Psoas muscle (tissue), 8 donors: ENCODE data around the gene KCNK4. TPM values are rescaled to one million over a fixed set of nuclear protein-coding genes. Genes with fewer than 3 reads are reported as not detected.
A peak's percentile ranks its signal among the peaks of the same experiment; 100 is the strongest.

Experiments
- ATAC-seq, 4 donors: fragments of 200-7000 bp; cut with Tn5 transposase; one replicate each; pipeline ENCODE4 v1.9.1; 2020; ENCODE audit warnings: moderate library complexity in 3 of 4, mild to moderate bottlenecking in 2 of 4
- DNase-seq, 2 donors: peaks; one replicate each; pipeline ENCODE4 v3.0.0-alpha.2; 2020
- H3K27ac ChIP-seq: fragments of 200-600 bp; one replicate; pipeline ENCODE4 v1.8.0; 2022
- H3K27me3 ChIP-seq, 3 donors: fragments of 200-600 bp in 1 of 3; one replicate each; pipeline versions ENCODE4 v1.6.1 to v1.8.0; 2013 to 2022; ENCODE audit warnings: low read length in 2 of 3, mild to moderate bottlenecking in 2 of 3, moderate library complexity in 1 of 3; ENCODE audit not compliant: insufficient read depth in 3 of 3
- H3K36me3 ChIP-seq, 2 donors: fragments of 200-600 bp in 1 of 2; one replicate each; pipeline versions ENCODE4 v1.6.1 to v1.8.0; 2013 to 2022; ENCODE audit warnings: low read depth in 1 of 2, mild to moderate bottlenecking in 1 of 2, moderate library complexity in 1 of 2; ENCODE audit not compliant: insufficient read depth in 1 of 2
- H3K4me1 ChIP-seq: fragments of 200-600 bp; one replicate; pipeline ENCODE4 v1.8.0; 2022
- H3K4me3 ChIP-seq: fragments of 200-600 bp; one replicate; pipeline ENCODE4 v1.8.0; 2022; ENCODE audit warnings: mild to moderate bottlenecking
- H3K9me3 ChIP-seq: fragments of 200-600 bp; one replicate; pipeline ENCODE4 v1.8.0; 2022
- CTCF ChIP-seq: fragments of 200-600 bp; IDR thresholded peaks from one replicate; pipeline ENCODE4 v1.8.0; 2022; ENCODE audit warnings: antibody characterized with exemption
- WGBS, 3 donors: extraction: QIAGEN DNeasy Blood & Tissue Kit; methylation state at CpG; one replicate each; pipeline versions ENCODE4 v1.1.6 to v1.1.7; 2013; 5-methylcytosine and 5-hydroxymethylcytosine counted together
- intact Hi-C, 2 donors: fragments of 100-400 bp; cut with DNase I; formaldehyde crosslinking; loops; one replicate each; pipeline versions ENCODE4 v1.11.0 to v1.14.2; 2022
- polyA plus RNA-seq, 3 donors: library from polyadenylated mRNA; stranded (reverse); fragments of 200-250 nt; gene quantifications; one replicate each; pipeline ENCODE4 v1.2.3, GENCODE V29; 2013
- total RNA-seq, 4 donors: library from RNA; stranded (reverse); fragmentation: NEBNext Ultra II Directional in 2 of 4; extraction: Animal tissue kit (Norgen Biotek cat#: 25700) in 2 of 4; gene quantifications; one replicate each; pipeline versions ENCODE4 v1.2.1 to v1.2.4, GENCODE V29; 2021 to 2023
- donor health status: healthy with polysubstance abuse.
- donor health status: DM: no; HTN: no; CAD: no; lungs with moderate emphysema.
- donor health status: Bipolar disorder and iron deficiency.
- donor health status: healthy.
- donor health status: DM: yes; HTN: yes; CAD: no.
- donor health status: DM: no; HTN: no; CAD: no.
- donor health status: DM: no; HTN: no; CAD: no.
- donor health status: DM: yes; HTN: yes; CAD: no.

Gene KCNK4
- total and polyA plus RNA-seq, 7 donors: not detected

GRCh38 chr11:64342869-64343745 is 52.0 kb downstream of the KCNK4 start:
- H3K4me3 ChIP-seq: peak overlapping the region; percentile 64
- peak in 1 of 2 donors; percentile 73 for DNase-seq
- intact Hi-C loops: loop anchor here in 1 of 2 donors (2.0 kb wide), 1 partner anchor 58 kb away; the partner anchor contains the start of genes BAD and GPR137

GRCh38 chr11:64343767-64344559 is 52.9 kb downstream of the KCNK4 start:
- Histone ChIP-seq H3K4me3 (no peak overlapping the region), H3K27me3 (no peaks in the 10 kb centered on the region), H3K36me3 (no peaks in the 10 kb centered on the region), H3K27ac (no peak overlapping the region), H3K9me3 (no peaks in the 10 kb centered on the region), H3K4me1 (peaks cover 5% of the 10 kb centered on the region)
- peak in 1 of 2 donors; percentile 62 for DNase-seq
- WGBS, 3 donors: 76 to 85% (median 82%) methylated on average over 11 to 18 of the region's 18 CpGs
- peak in 3 of 4 donors; percentile 20 to 33 (median 31) for ATAC-seq
- peak; percentile 42 for TF ChIP-seq CTCF
- intact Hi-C loops: loop anchor here in 1 of 2 donors (2.0 kb wide), 1 partner anchor 59 kb away; the partner anchor contains the start of genes BAD and GPR137

More at GRCh38 chr11:64342869-64343745, 52.0 kb downstream of the KCNK4 start:
- Histone ChIP-seq H3K36me3 (no peaks in the 10 kb centered on the region), H3K4me1 (peaks cover 5% of the 10 kb centered on the region), H3K27ac (no peak overlapping the region), H3K27me3 (no peaks in the 10 kb centered on the region), H3K9me3 (no peaks in the 10 kb centered on the region)
- peak in 2 of 4 donors; percentile 49 to 61 for ATAC-seq
- WGBS, 3 donors: 66 to 68% (median 67%) methylated on average over 28 to 29 of the region's 29 CpGs
- TF ChIP-seq CTCF: no peak

- no peak for ATAC-seq
- TF ChIP-seq CTCF: no peak
Observed at GRCh38 chr11:64344787-64345186, 53.7 kb downstream of the KCNK4 start.

GRCh38 chr11:64347193-64347867 is 56.2 kb downstream of the KCNK4 start:
- no peak for ATAC-seq
- Histone ChIP-seq H3K9me3 (no peaks in the 10 kb centered on the region), H3K27ac (no peak overlapping the region), H3K4me1 (peaks cover under 1% of the 10 kb centered on the region), H3K36me3 (no peaks in the 10 kb centered on the region), H3K4me3 (no peak overlapping the region), H3K27me3 (peaks cover 0 to 3% (median 0%) of the 10 kb centered on the region in 3 donors)
- no peak for TF ChIP-seq CTCF
- WGBS, 3 donors: 87 to 93% (median 92%) methylated on average over 12 of the region's 12 CpGs
- DNase-seq: no peak
- intact Hi-C loops: no loop called here

More at GRCh38 chr11:64344787-64345186, 53.7 kb downstream of the KCNK4 start:
- H3K9me3 ChIP-seq: no peaks in the 10 kb centered on the region
- H3K27me3 ChIP-seq: no peaks in the 10 kb centered on the region
- no peaks in the 10 kb centered on the region for H3K36me3 ChIP-seq
- no peak overlapping the region for H3K4me3 ChIP-seq
- WGBS, 3 donors: 88 to 90% (median 89%) methylated on average over 27 to 28 of the region's 28 CpGs
- no peak for DNase-seq
- peaks cover 5% of the 10 kb centered on the region for H3K4me1 ChIP-seq
- no peak overlapping the region for H3K27ac ChIP-seq
- intact Hi-C loops: no loop called here
